GM04504 (cell line): Measurements from ENCODE around the gene MICA.

Experiments
- DNase-seq: peaks from one replicate; pipeline ENCODE4 v3.0.0-alpha.2; 2012; ENCODE audit warnings: low read depth

The MICA gene

GRCh38 chr6:31460361-31461025 is 57.1 kb downstream of the MICA start:
- no peak for DNase-seq

GRCh38 chr6:31462026-31462963 is 58.9 kb downstream of the MICA start:
- DNase-seq, result no peak

- DNase-seq, result no peak
Measured at GRCh38 chr6:31462964-31463870, 59.8 kb downstream of the MICA start.

- DNase-seq, result no peak
Measured at GRCh38 chr6:31464252-31465184, 61.1 kb downstream of the MICA start.
